GM19193 (cell line): Measurements from ENCODE around the gene PTPN3.

ENCODE experiments used
- POLR2A ChIP-seq: IDR thresholded peaks from 4 replicates; pipeline ENCODE4 v1.6.1; 2011; ENCODE audit not compliant: insufficient read depth, insufficient read length; ENCODE audit errors: extremely low read depth

PTPN3 gene

DNA sequence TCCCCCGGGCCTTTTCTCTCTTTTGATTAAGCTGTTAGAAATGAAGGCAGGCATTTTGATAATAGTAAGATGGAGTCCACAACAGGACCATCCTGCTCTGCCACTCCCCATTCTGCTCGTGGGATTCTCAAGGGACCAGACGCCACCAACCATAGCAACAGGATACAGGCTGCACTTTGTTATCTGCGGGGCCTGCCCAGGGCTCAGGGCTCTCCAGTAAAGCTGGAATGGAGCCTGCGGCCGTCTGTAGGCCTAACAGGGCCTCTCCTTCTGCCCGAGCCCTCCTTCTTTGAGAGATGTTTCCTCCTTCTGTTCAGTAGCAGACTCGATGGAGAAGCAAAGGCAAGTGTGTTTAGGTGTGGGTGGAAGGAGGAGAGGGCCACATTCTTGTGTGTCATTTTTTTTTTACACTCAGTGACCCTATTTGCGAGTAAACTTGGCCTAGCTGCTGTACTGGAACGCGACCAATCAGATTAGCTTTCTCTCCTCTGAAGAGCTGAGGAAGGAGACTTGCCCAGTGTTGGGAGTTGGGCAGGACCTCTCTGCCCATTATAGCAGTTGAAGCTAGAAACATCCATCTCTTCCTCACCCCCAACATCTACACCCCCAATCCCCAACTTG, 168.4 kb downstream of the PTPN3 start:
- no peak for TF ChIP-seq POLR2A

GRCh38 chr9:109328978-109329637, 169.0 kb downstream of the PTPN3 start:
- TF ChIP-seq POLR2A, result no peak
